Activated T-helper 1 cell treated with Interleukin-2 at 50 U/mL for 16 hours (primary cell): Measurements from ENCODE around the gene CD247.

Experiments
- DNase-seq: peaks from one replicate; pipeline ENCODE4 v3.0.0-alpha.2; 2020; ENCODE audit warnings: low read depth

The CD247 gene

DNA sequence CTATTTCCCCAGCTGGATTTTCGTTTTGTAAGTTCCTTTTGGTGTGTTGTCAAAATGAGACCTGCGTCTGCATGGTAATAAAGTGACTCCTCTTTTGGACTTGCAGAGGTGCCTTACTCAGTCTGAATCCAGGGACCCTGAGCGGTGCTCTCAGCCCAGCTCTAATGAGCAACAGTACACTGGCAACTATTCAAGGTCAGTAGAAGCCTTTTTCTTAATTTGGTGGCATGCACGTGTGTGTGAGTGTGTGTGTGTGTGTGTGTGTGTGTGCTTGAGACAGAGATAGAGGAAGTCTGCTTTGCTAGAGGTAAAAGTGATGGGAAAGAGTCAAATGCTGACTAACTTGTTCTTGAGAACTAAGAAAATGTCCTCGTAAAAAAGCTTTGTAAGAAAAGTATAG is 105.4 kb downstream of the CD247 start:
- DNase-seq: no peak

DNA sequence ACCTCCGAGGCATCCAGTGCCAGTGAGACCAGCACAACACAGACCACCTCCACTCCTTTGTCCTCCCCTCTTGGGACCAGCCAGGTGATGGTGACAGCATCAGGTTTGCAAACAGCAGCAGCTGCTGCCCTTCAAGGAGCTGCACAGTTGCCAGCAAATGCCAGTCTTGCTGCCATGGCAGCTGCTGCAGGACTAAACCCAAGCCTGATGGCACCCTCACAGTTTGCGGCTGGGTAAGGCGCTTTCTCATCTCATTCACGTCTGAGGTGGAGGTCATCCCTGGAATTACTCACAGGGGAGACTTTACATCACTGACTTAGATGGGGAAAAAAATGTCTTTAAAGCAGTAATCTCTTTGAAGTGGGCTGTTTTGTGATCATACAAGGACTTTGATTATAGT is 106.3 kb downstream of the CD247 start:
- no peak for DNase-seq

DNA sequence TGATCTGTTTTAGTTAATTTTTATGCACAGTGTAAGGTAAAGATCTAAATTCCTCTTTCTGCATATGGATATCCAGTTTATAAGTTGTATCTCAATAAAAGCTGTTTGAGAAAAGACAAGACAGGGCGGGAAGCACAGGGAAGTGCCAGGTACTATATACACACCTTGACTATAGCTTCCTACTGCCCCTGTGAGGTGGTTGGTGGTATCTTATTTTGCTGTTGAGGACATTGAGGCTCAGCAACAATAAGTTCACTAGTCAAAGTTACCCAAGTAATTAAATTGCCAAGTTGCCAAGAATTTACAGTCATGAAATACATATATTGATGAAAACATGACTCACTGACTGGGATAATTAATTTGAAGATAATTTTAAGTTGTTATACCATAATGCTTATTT is 109.1 kb downstream of the CD247 start:
- no peak for DNase-seq

DNA sequence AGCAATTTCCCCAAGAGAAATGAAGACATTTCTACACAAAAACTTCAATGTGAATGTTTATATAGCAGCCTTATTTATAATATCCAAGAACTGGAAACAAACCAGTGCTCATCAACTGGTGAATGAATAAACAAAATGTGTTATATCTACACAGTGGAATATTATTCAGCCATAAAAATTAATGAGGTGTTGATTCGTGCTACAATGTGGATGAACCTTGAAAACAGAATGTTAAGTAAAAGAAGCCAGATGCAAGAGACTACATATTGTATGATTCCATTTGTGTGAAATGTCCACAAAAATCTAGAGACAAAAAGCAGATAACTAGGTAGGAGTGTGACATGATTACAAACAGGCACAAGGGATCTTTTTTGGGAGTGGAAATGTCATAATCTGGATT is 110.0 kb downstream of the CD247 start:
- no peak for DNase-seq

DNA sequence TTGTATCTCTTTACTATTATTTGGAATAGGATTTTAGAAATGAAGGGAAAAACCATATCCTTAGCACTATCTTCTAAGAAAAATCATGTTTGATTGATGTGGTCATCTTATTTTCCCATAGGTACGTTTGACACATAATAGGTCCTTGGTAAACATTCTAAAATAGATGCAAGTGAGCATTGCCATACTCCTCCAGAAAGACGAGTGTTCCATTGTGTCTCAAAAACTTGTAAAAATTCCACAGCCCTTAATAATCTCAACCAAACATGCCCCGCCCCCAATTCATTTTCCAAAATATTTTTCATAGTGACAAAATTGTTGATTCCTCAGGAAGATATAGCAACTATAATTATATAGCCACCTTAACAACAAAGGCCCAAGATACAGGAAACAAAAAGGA is 113.4 kb downstream of the CD247 start:
- no peak for DNase-seq

DNA sequence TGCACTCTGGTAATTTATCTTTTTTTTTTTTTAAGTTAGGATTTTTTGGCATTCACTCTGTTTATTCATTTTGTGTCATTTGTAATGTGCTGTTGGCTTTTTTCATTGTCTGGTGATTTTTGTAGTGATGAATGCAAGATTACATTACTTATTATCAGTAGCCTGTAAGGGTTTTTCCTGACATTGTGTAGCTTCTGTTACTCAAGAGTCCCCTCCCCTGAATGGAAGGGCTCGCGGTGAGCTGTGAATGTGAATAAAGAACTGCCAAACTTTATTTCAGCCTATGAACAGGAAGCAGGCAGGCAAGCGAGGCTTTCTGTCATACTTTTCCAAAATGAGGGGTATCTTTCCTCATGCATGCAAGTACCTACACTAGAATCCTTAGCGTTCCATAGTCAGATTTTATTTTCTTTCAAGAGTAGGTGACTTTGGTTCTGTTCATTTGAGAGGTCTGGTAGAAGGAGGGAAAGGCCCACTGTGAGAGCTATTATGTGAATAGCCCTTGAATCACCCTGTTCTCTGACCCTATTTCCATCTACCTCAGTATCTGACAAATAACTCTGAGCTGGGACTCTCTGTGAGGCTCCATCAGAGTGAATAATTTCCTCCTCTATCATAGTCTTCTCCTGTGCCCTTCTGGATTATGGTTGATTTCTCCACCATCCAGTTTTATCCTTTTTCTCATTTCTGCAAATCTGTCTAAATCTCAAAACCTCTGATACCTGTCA is 114.0 kb downstream of the CD247 start:
- DNase-seq: no peak

DNA sequence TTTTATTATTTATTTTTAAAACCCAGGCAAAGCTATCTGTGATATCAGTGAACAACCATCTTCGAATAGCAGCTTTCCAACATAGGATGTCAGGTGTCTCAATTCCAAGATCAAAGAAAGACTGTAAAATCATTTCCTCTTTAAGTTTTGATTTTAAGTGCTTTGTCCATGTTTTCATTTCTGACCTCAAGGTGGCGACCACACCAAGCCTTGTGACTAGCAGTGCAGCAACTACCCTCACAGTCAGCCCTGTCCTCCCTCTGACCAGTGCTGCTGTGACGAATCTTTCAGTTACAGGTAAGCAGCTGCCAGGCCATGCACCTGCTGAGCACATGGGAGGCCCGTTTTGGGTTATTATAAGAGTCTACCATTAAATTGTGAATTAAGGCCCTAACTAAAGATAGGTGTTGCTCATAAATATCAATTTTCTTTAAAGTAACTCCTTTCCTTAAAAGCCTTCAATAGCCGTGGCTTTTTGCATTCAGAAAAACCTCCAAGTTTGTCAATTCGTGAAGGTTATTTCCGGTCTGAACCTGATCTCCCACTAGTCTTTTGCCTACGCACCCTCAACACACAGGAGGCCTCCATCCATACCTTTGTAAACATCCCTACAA is 117.0 kb downstream of the CD247 start:
- DNase-seq: peak; percentile 23

DNA sequence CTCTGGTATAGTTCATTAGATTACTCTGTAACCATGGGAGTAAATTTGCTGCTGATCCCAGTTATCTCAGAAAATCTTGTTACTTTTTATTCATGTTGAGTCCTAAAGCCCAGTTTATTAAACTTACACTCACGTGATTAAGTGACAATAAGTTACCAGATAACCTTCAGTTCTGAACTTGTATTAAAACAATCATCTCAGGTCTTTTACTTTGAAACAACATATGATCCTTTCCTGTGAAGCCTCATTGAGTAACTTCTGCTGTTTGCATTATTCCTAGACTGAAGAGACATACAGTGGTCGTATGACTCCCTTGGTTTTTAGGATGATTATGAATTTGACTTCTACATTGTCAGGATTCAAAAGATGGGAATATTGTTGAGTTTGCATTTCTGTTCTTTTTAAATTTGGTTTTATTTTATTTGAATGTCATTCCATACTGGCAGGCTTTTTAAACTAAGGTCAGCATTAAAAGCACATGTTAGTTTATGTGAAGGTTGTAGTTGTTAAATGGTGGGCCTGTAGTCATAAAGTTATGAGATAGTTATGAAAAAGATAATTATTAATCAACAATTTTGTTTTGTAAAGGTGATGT is 117.9 kb downstream of the CD247 start:
- DNase-seq: no peak

DNA sequence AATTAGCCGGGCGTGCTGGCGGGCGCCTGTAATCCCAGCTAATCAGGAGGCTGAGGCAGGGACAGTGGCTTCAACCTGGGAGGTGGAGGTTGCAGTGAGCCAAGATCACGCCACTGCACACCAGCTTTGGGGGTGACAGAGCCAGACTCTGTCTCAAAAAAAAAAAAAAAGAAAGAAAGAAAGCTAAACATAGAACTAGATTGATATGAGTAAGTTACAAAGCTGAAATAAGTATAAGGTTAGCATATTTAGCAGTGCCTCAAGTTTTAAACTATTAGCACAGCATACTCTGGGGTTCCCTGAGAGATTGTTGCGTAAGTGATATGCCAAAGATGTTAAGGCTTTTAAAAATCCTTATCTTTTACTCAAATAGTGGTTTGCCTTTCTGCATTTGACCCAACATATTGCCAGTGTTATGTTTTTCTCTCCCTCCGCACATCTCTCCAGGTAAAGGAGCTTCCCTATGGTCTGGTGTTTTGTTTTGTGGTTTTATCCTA is 126.1 kb downstream of the CD247 start:
- no peak for DNase-seq

DNA sequence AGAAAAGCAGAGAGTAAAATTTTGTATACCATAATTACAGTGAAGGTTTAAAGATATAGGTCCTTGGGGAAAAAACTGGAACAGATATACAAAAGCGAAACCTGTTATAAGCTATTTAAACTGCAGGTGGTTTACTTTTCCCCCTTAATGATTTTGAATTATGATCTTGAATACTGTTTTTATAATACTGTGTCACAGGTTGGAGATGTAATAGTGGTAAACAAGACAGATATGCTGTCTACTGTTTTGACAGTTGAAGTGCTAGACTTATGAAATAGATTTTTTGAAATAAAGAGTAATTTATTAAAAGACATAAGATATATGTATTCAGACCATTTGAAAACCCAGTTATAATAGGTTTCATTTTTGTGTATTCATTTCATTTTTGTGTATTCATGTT is 129.4 kb downstream of the CD247 start:
- no peak for DNase-seq

DNA sequence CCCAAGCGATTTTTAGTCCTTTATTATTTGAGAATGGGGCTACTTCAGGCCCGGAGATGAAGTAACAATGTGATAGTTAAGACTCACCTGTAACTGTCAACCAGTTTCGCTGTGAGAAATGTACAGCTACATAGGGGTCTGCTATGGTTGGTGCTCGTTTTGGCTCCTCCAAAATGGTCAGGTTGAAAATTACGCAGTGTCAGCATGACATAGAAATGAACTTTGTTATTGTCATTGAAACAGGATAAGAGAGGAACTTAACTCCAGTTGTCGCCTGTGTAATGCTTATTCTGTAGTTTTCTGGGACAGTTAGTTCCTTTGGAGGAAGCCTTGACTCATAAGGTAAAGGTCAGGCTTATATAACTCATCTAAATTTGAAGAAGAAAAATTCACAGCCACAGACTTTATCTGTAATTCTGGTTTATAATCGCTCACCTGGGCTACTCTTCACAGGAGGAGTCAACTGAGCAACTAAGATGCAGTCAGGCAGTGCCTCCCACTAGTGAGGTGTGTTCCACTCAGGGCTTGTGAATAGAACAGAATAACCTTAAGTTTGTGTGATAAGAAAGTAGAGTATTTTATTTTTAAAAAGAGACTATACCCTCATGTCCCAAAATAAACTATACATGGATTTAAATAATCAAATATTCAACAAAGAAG is 130.9 kb downstream of the CD247 start:
- no peak for DNase-seq
